Activated CD4-positive, alpha-beta T cell treated with anti-CD3 and anti-CD28 coated beads, Interleukin-2, amount 10 ng/mL, durations not matched to agents 7 days and 5 days (primary cell): ENCODE measurements around the gene MACROH2A1. TPM values are rescaled to one million over a fixed set of nuclear protein-coding genes. Genes with fewer than 3 reads are reported as not detected.

Experiments used
- CTCF ChIA-PET: fragments of 350-600 bp; sonication (Branson Sonifier 250); formaldehyde crosslinking; loops from one replicate; lab custom pipeline; 2021; ENCODE audit warnings: antibody characterized with exemption; lab: Charles Lee
- POLR2A ChIA-PET: fragments of 350-600 bp; sonication (Branson Sonifier 250); formaldehyde crosslinking; loops from one replicate; lab custom pipeline; 2021; ENCODE audit warnings: antibody characterized with exemption; lab: Charles Lee
- DNase-seq: peaks from one replicate; pipeline ENCODE4 v3.0.0-alpha.2; 2020
- H3K27ac Mint-ChIP-seq: one replicate; pipeline ENCODE4 v1.8.0; 2021; ENCODE audit warnings: mild to moderate bottlenecking, moderate library complexity, mixed read lengths
- H3K27me3 Mint-ChIP-seq: one replicate; pipeline ENCODE4 v1.8.0; 2021; ENCODE audit warnings: mixed read lengths
- H3K36me3 Mint-ChIP-seq: one replicate; pipeline ENCODE4 v1.8.0; 2021; ENCODE audit warnings: low read depth, mixed read lengths
- H3K4me1 Mint-ChIP-seq: one replicate; pipeline ENCODE4 v1.8.0; 2021; ENCODE audit warnings: mixed read lengths
- H3K4me3 Mint-ChIP-seq: one replicate; pipeline ENCODE4 v1.8.0; 2021; ENCODE audit warnings: mild to moderate bottlenecking, moderate library complexity, mixed read lengths
- H3K9me3 Mint-ChIP-seq: one replicate; pipeline ENCODE4 v1.8.0; 2021; ENCODE audit warnings: mixed read lengths
- total RNA-seq, 2 experiments: library from RNA; stranded (reverse); gene quantifications; one replicate each; pipeline ENCODE4 v1.2.3, GENCODE V29; 2021

MACROH2A1 gene
- total RNA-seq, 2 experiments from 2014 or later, result 287 to 297 TPM

- DNase-seq, result peak; percentile 1
- Mint-ChIP-seq H3K4me3 (no peak overlapping the region), H3K4me1 (no peaks in the 10 kb centered on the region), H3K9me3 (no peaks in the 10 kb centered on the region), H3K27ac (no peak overlapping the region), H3K36me3 (no peaks in the 10 kb centered on the region), H3K27me3 (peaks cover 2% of the 10 kb centered on the region)
- ChIA-PET CTCF (interaction anchor here (0.6 to 1.0 kb wide), 3 partner anchors 16 to 815 kb away, joined by 3 to 4 read pairs (median 3); no protein-coding TSS in a partner anchor), POLR2A (no interaction called here)
These were observed 42.4 kb upstream of the MACROH2A1 start for GRCh38 chr5:135441350-135441831.

GRCh38 chr5:135440916-135441315 lies 41.9 kb upstream of the MACROH2A1 start:
- Mint-ChIP-seq H3K4me1 (no peaks in the 10 kb centered on the region), H3K27ac (no peak overlapping the region), H3K27me3 (peaks cover 4% of the 10 kb centered on the region), H3K4me3 (no peak overlapping the region), H3K9me3 (no peaks in the 10 kb centered on the region), H3K36me3 (no peaks in the 10 kb centered on the region)
- ChIA-PET POLR2A (no interaction called here), CTCF (interaction anchor here (0.7 kb wide), 1 partner anchor 17 kb away, joined by 4 read pairs; no protein-coding TSS in a partner anchor)
- no peak for DNase-seq

- Mint-ChIP-seq H3K36me3 (no peaks in the 10 kb centered on the region), H3K27me3 (peaks cover 4% of the 10 kb centered on the region), H3K4me3 (no peak overlapping the region), H3K4me1 (no peaks in the 10 kb centered on the region), H3K9me3 (no peaks in the 10 kb centered on the region), H3K27ac (no peak overlapping the region)
- CTCF ChIA-PET, result interaction anchor here (0.5 to 1.4 kb wide), 5 partner anchors 13 to 112 kb away, joined by 3 to 4 read pairs (median 3); no protein-coding TSS in a partner anchor
- peak; percentile 3 for DNase-seq
- POLR2A ChIA-PET, result no interaction called here
These were observed 40.5 kb upstream of the MACROH2A1 start for GRCh38 chr5:135439231-135440205.

- no peaks in the 10 kb centered on the region for H3K36me3 Mint-ChIP-seq
- ChIA-PET POLR2A (no interaction called here), CTCF (interaction anchor here (1.2 to 1.4 kb wide), 4 partner anchors 13 to 113 kb away, joined by 3 to 4 read pairs (median 4); no protein-coding TSS in a partner anchor)
- no peaks in the 10 kb centered on the region for H3K4me1 Mint-ChIP-seq
- peaks cover 4% of the 10 kb centered on the region for H3K27me3 Mint-ChIP-seq
- H3K9me3 Mint-ChIP-seq, result no peaks in the 10 kb centered on the region
- peak; percentile 1 for DNase-seq
- H3K27ac Mint-ChIP-seq, result no peak overlapping the region
- no peak overlapping the region for H3K4me3 Mint-ChIP-seq
These were observed 39.7 kb upstream of the MACROH2A1 start for GRCh38 chr5:135438636-135439221.

- H3K4me1 Mint-ChIP-seq, result no peaks in the 10 kb centered on the region
- CTCF ChIA-PET, result interaction anchor here (1.1 to 1.4 kb wide), 5 partner anchors 12 to 113 kb away, joined by 3 to 4 read pairs (median 3); no protein-coding TSS in a partner anchor
- H3K4me3 Mint-ChIP-seq, result no peak overlapping the region
- DNase-seq, result no peak
- POLR2A ChIA-PET, result no interaction called here
- H3K27me3 Mint-ChIP-seq, result peaks cover 6% of the 10 kb centered on the region
- H3K9me3 Mint-ChIP-seq, result no peaks in the 10 kb centered on the region
- no peak overlapping the region for H3K27ac Mint-ChIP-seq
- H3K36me3 Mint-ChIP-seq, result no peaks in the 10 kb centered on the region
These were observed 38.9 kb upstream of the MACROH2A1 start for GRCh38 chr5:135437796-135438560.

- peaks cover 6% of the 10 kb centered on the region for H3K27me3 Mint-ChIP-seq
- no peaks in the 10 kb centered on the region for H3K9me3 Mint-ChIP-seq
- CTCF ChIA-PET, result interaction anchor here (1.1 kb wide), 1 partner anchor 12 kb away, joined by 3 read pairs; no protein-coding TSS in a partner anchor
- no peak overlapping the region for H3K27ac Mint-ChIP-seq
- no peak overlapping the region for H3K4me3 Mint-ChIP-seq
- POLR2A ChIA-PET, result no interaction called here
- no peak for DNase-seq
- H3K4me1 Mint-ChIP-seq, result no peaks in the 10 kb centered on the region
- no peaks in the 10 kb centered on the region for H3K36me3 Mint-ChIP-seq
These were observed 38.4 kb upstream of the MACROH2A1 start for GRCh38 chr5:135437422-135437795.

- peaks cover 6% of the 10 kb centered on the region for H3K27me3 Mint-ChIP-seq
- CTCF ChIA-PET, result interaction anchor here (1.1 to 1.4 kb wide), 2 partner anchors 11 to 25 kb away, joined by 3 read pairs; no protein-coding TSS in a partner anchor
- H3K4me3 Mint-ChIP-seq, result no peak overlapping the region
- no peaks in the 10 kb centered on the region for H3K9me3 Mint-ChIP-seq
- no peaks in the 10 kb centered on the region for H3K36me3 Mint-ChIP-seq
- POLR2A ChIA-PET, result no interaction called here
- H3K27ac Mint-ChIP-seq, result no peak overlapping the region
- DNase-seq, result no peak
- no peaks in the 10 kb centered on the region for H3K4me1 Mint-ChIP-seq
These were observed 38.0 kb upstream of the MACROH2A1 start for GRCh38 chr5:135436951-135437418.

GRCh38 chr5:135435467-135436330 lies 36.7 kb upstream of the MACROH2A1 start:
- Mint-ChIP-seq H3K27ac (no peak overlapping the region), H3K4me1 (no peaks in the 10 kb centered on the region), H3K4me3 (no peak overlapping the region), H3K9me3 (no peaks in the 10 kb centered on the region), H3K27me3 (peaks cover 9% of the 10 kb centered on the region), H3K36me3 (no peaks in the 10 kb centered on the region)
- CTCF ChIA-PET, result interaction anchor here (1.4 to 2.9 kb wide), 3 partner anchors 10 to 27 kb away, joined by 3 to 11 read pairs (median 5); no protein-coding TSS in a partner anchor
- DNase-seq, result no peak
- POLR2A ChIA-PET, result no interaction called here

- DNase-seq, result no peak
- POLR2A ChIA-PET, result no interaction called here
- CTCF ChIA-PET, result interaction anchor here (1.9 to 2.9 kb wide), 2 partner anchors 9 to 11 kb away, joined by 5 to 11 read pairs; no protein-coding TSS in a partner anchor
- Mint-ChIP-seq H3K27ac (no peak overlapping the region), H3K9me3 (no peaks in the 10 kb centered on the region), H3K4me3 (no peak overlapping the region), H3K27me3 (peaks cover 9% of the 10 kb centered on the region), H3K4me1 (no peaks in the 10 kb centered on the region), H3K36me3 (no peaks in the 10 kb centered on the region)
These were observed 35.8 kb upstream of the MACROH2A1 start for GRCh38 chr5:135434591-135435466.

GRCh38 chr5:135433681-135434426 lies 34.8 kb upstream of the MACROH2A1 start:
- Mint-ChIP-seq H3K9me3 (peaks cover 2% of the 10 kb centered on the region), H3K27ac (peak overlapping the region; percentile 22)

More at GRCh38 chr5:135433681-135434426, 34.8 kb upstream of the MACROH2A1 start:
- no peak for DNase-seq
- Mint-ChIP-seq H3K4me3 (no peak overlapping the region), H3K4me1 (no peaks in the 10 kb centered on the region), H3K36me3 (no peaks in the 10 kb centered on the region), H3K27me3 (peaks cover 11% of the 10 kb centered on the region)
- ChIA-PET POLR2A (no interaction called here), CTCF (interaction anchor here (1.9 to 2.9 kb wide), 2 partner anchors 9 to 12 kb away, joined by 5 to 11 read pairs; no protein-coding TSS in a partner anchor)
